PFSK-1 (cell line): ENCODE measurements around the gene TIMM10.

Experiments
- FOXP2 ChIP-seq: optimal IDR thresholded peaks from 2 replicates; pipeline ENCODE3; 2011; ENCODE audit warnings: borderline replicate concordance, control low read depth, inconsistent platforms; ENCODE audit not compliant: insufficient read depth; ENCODE audit errors: extremely low read length, extremely low read depth
- POLR2AphosphoS5 ChIP-seq: IDR thresholded peaks from 2 replicates; pipeline ENCODE4 v1.6.1; 2012; ENCODE audit warnings: low read depth, mild to moderate bottlenecking, control low read depth, low read length, moderate library complexity
- SIN3A ChIP-seq: IDR thresholded peaks from 2 replicates; pipeline ENCODE4 v1.6.1; 2012; ENCODE audit warnings: mild to moderate bottlenecking, low read length, moderate library complexity, borderline replicate concordance; ENCODE audit not compliant: insufficient read depth
- TAF1 ChIP-seq: IDR thresholded peaks from 2 replicates; pipeline ENCODE4 v1.6.1; 2012; ENCODE audit warnings: low read length, control low read depth, borderline replicate concordance; ENCODE audit not compliant: insufficient read depth
- TF ChIP-seq, protein P1 (sequence below), 2 experiments: IDR thresholded peaks; 2 replicates each; pipeline versions ENCODE4 v1.6.1 to v1.8.0; 2011 to 2012; ENCODE audit warnings: low read depth in 2 of 2, low read length in 2 of 2, control low read depth in 1 of 2, inconsistent platforms in 1 of 2, mild to moderate bottlenecking in 1 of 2, moderate library complexity in 1 of 2; ENCODE audit not compliant: insufficient read depth in 1 of 2

The TIMM10 gene

DNA sequence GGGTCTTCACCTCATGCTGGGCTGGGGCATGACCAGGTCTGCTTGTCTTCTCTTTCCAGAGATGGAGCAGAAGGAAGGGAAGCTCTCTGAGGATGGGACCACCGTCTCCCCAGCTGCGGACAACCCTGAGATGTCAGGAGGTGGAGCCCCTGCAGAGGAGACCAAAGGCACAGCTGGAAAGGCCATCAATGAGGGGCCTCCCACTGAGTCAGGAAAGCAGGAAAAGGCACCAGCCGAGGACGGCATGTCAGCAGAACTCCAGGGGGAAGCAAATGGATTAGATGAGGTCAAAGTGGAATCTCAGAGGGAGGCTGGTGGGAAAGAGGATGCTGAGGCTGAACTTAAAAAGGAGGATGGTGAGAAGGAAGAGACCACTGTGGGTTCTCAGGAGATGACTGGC lies 12.0 kb upstream of the TIMM10 start:
- no peak for TF ChIP-seq FOXP2
- TF ChIP-seq SIN3A: no peak
- TF ChIP-seq TAF1: no peak
- TF ChIP-seq POLR2AphosphoS5: no peak
- TF ChIP-seq, protein P1, sequence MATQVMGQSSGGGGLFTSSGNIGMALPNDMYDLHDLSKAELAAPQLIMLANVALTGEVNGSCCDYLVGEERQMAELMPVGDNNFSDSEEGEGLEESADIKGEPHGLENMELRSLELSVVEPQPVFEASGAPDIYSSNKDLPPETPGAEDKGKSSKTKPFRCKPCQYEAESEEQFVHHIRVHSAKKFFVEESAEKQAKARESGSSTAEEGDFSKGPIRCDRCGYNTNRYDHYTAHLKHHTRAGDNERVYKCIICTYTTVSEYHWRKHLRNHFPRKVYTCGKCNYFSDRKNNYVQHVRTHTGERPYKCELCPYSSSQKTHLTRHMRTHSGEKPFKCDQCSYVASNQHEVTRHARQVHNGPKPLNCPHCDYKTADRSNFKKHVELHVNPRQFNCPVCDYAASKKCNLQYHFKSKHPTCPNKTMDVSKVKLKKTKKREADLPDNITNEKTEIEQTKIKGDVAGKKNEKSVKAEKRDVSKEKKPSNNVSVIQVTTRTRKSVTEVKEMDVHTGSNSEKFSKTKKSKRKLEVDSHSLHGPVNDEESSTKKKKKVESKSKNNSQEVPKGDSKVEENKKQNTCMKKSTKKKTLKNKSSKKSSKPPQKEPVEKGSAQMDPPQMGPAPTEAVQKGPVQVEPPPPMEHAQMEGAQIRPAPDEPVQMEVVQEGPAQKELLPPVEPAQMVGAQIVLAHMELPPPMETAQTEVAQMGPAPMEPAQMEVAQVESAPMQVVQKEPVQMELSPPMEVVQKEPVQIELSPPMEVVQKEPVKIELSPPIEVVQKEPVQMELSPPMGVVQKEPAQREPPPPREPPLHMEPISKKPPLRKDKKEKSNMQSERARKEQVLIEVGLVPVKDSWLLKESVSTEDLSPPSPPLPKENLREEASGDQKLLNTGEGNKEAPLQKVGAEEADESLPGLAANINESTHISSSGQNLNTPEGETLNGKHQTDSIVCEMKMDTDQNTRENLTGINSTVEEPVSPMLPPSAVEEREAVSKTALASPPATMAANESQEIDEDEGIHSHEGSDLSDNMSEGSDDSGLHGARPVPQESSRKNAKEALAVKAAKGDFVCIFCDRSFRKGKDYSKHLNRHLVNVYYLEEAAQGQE (IDR thresholded peaks at IDR 0.05; ENCODE audit: insufficient read depth in 1 of 2, low read depth in 2 of 2, low read length in 2 of 2): no peak

DNA sequence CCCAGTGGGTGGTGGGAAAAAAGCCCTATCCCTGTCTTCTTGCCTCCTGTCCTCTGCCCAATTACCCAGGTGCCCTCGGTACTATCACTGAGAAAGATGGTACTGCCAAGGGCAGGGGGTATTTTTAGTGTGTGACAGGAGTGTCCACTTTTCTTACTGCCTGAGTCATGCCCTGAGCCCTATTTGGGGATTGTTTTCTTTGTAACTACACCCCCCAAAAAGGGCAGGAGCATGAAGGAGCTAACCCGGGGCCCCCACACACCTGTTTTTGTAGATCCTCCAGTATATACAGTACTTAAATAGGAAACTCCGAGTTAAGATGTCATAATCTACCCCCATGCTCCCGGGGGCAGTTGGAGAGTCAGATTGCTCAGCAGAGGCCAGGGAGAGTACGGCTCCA lies 10.6 kb upstream of the TIMM10 start:
- TF ChIP-seq POLR2AphosphoS5 (no peak), SIN3A (no peak)

DNA sequence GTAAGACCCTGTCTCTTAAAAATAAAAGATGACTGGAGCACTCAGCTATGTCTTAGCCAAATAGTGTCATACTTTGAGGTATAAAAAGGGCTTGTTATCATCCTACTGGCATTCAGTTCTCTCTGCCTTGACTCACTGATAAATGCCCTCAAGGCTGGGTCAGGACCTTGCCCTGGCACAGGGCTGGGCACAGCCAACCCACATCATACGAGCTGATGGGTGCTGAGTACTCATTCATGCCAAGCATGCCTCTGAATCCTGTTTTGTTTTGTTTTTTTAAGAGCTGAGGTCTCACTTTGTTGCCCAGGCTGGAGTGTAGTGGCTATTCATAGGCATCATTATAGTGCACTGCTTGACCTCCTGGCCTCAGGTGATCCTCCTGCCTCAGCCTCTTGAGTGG lies 8.8 kb upstream of the TIMM10 start:
- TF ChIP-seq TAF1: no peak
- TF ChIP-seq, protein P1 (IDR thresholded peaks at IDR 0.05; ENCODE audit: insufficient read depth in 1 of 2, low read depth in 2 of 2, low read length in 2 of 2): no peak
- no peak for TF ChIP-seq FOXP2
- no peak for TF ChIP-seq POLR2AphosphoS5

GRCh38 chr11:57536947-57537619 lies 6.5 kb upstream of the TIMM10 start, which contains the start of gene SMTNL1:
Gene SMTNL1 (plus strand): TSS chr11:57537595. CDS start chr11:57542643, 5,048 bp downstream.
- TF ChIP-seq POLR2AphosphoS5: no peak
- no peak for TF ChIP-seq TAF1
- no peak for TF ChIP-seq FOXP2
- TF ChIP-seq SIN3A: no peak

DNA sequence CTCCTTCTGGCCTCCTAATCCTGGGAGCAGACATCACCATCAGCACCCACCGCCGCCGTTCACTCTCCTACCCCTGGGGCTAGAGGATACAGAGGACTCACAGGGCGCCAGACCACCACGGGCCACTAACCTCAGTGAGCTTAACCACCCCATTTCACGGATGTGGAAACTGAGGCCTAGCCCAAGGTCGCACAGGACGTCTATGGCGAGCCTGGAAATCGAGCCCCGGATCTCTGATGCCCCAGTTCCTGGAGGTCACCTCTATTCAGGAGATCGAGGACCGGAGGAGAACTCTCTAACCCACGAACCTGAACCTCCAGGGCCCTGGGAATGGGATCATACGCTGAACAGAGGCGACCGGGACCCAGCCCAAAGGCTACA lies 349 bp downstream of the TIMM10 start:
- TF ChIP-seq SIN3A (no peak), FOXP2 (no peak), POLR2AphosphoS5 (no peak), TAF1 (no peak)
- TF ChIP-seq, protein P1 (IDR thresholded peaks at IDR 0.05; ENCODE audit: insufficient read depth in 1 of 2, low read depth in 2 of 2, low read length in 2 of 2): no peak

DNA sequence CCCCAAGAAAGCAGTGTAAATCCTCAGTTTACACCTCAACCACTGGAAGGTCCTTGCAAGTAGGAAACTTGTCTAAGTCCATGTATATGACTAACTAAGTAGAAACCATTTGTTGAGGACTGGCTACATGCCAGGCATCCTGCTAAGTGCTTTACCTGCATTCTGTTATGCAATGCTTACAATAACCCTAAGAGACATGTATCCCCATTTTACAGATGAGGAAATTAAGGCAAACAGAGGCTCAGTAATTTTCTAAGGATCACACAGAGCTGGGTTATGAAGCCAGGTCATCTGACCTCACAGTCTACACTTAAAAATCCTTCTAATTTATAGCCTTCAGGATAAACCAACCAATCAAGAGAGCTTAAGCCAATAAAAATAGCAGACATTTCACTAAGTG lies 1.5 kb downstream of the TIMM10 start:
- TF ChIP-seq FOXP2 (no peak), TAF1 (no peak), POLR2AphosphoS5 (no peak), SIN3A (no peak)
- TF ChIP-seq, protein P1 (IDR thresholded peaks at IDR 0.05; ENCODE audit: insufficient read depth in 1 of 2, low read depth in 2 of 2, low read length in 2 of 2): no peak
